Measurements from ENCODE around the gene CELF1.
A peak's percentile ranks its signal among the peaks of the same experiment; 100 is the strongest.
"Not testable (repeated sequence)": the region's sequence is repeated elsewhere in the genome, so short reads cannot be mapped to it uniquely, and the experiment has no call there.

The CELF1 gene

GRCh38 chr11:47570651-47571356 lies 17.9 kb upstream of the CELF1 start:
- ChIA-PET CTCF (interaction anchor here (0.9 to 1.4 kb wide), 2 partner anchors 17 to 37 kb away, joined by 4 to 5 read pairs; no protein-coding TSS in a partner anchor), POLR2A (interaction anchor here (0.6 kb wide), 1 partner anchor 371 kb away, joined by 3 read pairs; no protein-coding TSS in a partner anchor)
- TF ChIP-seq CTCF (IDR thresholded peaks at IDR 0.05; ENCODE audit: control extremely low read depth, extremely low read depth, low read depth, missing control alignments): no peak
- DNase-seq (ENCODE audit: extremely low spot score): no peak

- TF ChIP-seq CTCF (IDR thresholded peaks at IDR 0.05; ENCODE audit: control extremely low read depth, extremely low read depth, low read depth, missing control alignments): no peak
- CTCF ChIA-PET: interaction anchor here (0.9 kb wide), 1 partner anchor 16 kb away, joined by 5 read pairs; no protein-coding TSS in a partner anchor
- POLR2A ChIA-PET: interaction anchor here (0.7 kb wide), 1 partner anchor 254 kb away, joined by 4 read pairs; no protein-coding TSS in a partner anchor
- no peak for DNase-seq (ENCODE audit: extremely low spot score)
Measured at GRCh38 chr11:47569646-47570045, 16.7 kb upstream of the CELF1 start.

- TF ChIP-seq CTCF (IDR thresholded peaks at IDR 0.05; ENCODE audit: control extremely low read depth, extremely low read depth, low read depth, missing control alignments): no peak
- ChIA-PET CTCF (interaction anchor here (1.0 to 5.4 kb wide), 2 partner anchors 11 to 12 kb away, joined by 6 to 43 read pairs; partner anchors contain the start of genes CELF1, KBTBD4 and NDUFS3), POLR2A (no interaction called here)
- DNase-seq (ENCODE audit: extremely low spot score): no peak
Measured at GRCh38 chr11:47566149-47566698, 13.3 kb upstream of the CELF1 start.

- CTCF ChIA-PET: interaction anchor here (1.0 to 5.4 kb wide), 6 partner anchors 11 to 207 kb away, joined by 3 to 43 read pairs (median 5); partner anchors contain the start of genes CELF1, KBTBD4 and NDUFS3
- POLR2A ChIA-PET: interaction anchor here (0.5 kb wide), 1 partner anchor 36 kb away, joined by 3 read pairs; no protein-coding TSS in a partner anchor
- TF ChIP-seq CTCF (IDR thresholded peaks at IDR 0.05; ENCODE audit: control extremely low read depth, extremely low read depth, low read depth, missing control alignments): no peak
- peak; percentile 88 for DNase-seq (ENCODE audit: extremely low spot score)
Measured at GRCh38 chr11:47565340-47566148, 12.6 kb upstream of the CELF1 start, which contains the start of gene PTPMT1. TSS of gene PTPMT1 (plus strand) at chr11:47565599. CDS start at chr11:47565623, 24 bp downstream.

- no peak for DNase-seq (ENCODE audit: extremely low spot score)
- ChIA-PET POLR2A (interaction anchor here (0.5 to 0.6 kb wide), 2 partner anchors 36 to 95 kb away, joined by 3 read pairs; no protein-coding TSS in a partner anchor), CTCF (interaction anchor here (0.9 to 5.4 kb wide), 6 partner anchors 10 to 207 kb away, joined by 3 to 43 read pairs (median 4); partner anchors contain the start of genes CELF1, KBTBD4 and NDUFS3)
- TF ChIP-seq CTCF (IDR thresholded peaks at IDR 0.05; ENCODE audit: control extremely low read depth, extremely low read depth, low read depth, missing control alignments): no peak
Measured at GRCh38 chr11:47564933-47565339, 12.0 kb upstream of the CELF1 start.

- ChIA-PET POLR2A (interaction anchor here (0.6 to 0.7 kb wide), 2 partner anchors 95 to 146 kb away, joined by 3 to 5 read pairs; no protein-coding TSS in a partner anchor), CTCF (interaction anchor here (0.9 to 5.4 kb wide), 7 partner anchors 9 to 208 kb away, joined by 3 to 43 read pairs (median 4); partner anchors contain the start of genes CELF1, KBTBD4 and NDUFS3)
- DNase-seq (ENCODE audit: extremely low spot score): not testable (repeated sequence)
Measured at GRCh38 chr11:47564366-47564765, 11.4 kb upstream of the CELF1 start.

- DNase-seq (ENCODE audit: extremely low spot score); POLR2A ChIA-PET; CTCF ChIA-PET: not testable (repeated sequence)
Measured at GRCh38 chr11:47562393-47562792, 9.5 kb upstream of the CELF1 start.

All from GM10248 (cell line).